GM12801 (cell line): ENCODE results near the gene CLCA2.

ENCODE experiments used
- TF ChIP-seq, protein P1 (sequence below): IDR thresholded peaks from one replicate; pipeline ENCODE4 v1.5.1; 2011; ENCODE audit warnings: control low read depth; ENCODE audit not compliant: insufficient read length; ENCODE audit errors: extremely low read depth

Gene CLCA2

DNA sequence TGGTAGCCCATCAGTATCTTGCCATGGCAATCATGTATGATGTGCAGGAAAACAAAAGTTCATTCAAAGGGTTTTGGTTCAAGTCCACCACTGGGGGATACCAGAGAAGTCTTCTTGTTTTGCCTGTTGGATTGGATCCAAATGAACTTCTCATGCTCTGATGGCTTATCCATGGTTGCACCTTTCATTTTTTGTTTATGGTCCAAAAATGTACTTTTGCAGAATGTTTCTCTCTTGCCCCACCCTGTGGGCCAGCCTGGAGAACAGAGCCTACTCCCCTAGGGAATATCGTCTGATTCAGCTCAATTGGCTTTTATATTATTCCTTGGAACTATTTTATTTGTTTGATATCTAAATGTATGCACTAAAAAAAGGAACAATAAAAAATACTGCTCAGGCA, 24.7 kb downstream of the CLCA2 start:
- TF ChIP-seq, protein P1, sequence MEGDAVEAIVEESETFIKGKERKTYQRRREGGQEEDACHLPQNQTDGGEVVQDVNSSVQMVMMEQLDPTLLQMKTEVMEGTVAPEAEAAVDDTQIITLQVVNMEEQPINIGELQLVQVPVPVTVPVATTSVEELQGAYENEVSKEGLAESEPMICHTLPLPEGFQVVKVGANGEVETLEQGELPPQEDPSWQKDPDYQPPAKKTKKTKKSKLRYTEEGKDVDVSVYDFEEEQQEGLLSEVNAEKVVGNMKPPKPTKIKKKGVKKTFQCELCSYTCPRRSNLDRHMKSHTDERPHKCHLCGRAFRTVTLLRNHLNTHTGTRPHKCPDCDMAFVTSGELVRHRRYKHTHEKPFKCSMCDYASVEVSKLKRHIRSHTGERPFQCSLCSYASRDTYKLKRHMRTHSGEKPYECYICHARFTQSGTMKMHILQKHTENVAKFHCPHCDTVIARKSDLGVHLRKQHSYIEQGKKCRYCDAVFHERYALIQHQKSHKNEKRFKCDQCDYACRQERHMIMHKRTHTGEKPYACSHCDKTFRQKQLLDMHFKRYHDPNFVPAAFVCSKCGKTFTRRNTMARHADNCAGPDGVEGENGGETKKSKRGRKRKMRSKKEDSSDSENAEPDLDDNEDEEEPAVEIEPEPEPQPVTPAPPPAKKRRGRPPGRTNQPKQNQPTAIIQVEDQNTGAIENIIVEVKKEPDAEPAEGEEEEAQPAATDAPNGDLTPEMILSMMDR, result no peak

DNA sequence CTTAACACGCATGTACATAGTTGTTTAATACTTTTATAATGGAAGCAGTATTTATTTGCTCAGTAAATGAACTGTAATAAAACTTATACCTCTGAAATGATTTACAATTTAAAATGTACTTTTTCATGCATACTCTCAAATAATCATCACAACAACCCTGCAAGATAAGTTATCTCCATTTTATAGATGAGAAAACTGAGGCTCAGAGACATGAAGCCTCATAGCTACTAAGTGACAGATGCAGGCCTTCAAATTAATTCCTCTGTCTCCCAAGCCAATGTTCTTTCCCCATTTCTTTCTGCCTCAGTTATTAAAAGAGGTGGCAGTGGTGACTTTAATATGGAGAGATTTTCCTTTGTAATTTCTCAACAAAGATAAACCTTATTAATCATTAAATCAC, 25.1 kb downstream of the CLCA2 start:
- TF ChIP-seq, protein P1, result no peak

DNA sequence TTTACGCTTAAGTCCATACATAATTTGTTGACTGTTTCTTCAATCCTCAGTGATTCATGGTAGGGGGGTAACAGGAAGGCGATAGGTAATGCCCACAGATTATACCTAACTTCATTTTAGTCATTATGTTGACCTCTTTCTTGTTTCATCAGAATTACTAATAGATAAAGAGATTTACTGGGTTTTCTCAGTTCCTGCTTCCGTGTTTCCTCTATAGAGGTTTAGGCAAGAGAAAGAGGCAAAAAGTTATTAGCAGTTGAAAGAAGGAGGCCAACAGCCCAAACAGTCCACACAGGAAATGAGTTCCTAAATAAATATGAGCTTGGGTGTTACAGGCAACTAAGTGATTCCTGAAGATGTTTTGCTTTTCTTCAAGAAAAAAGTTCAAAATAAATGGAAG, 26.9 kb downstream of the CLCA2 start:
- TF ChIP-seq, protein P1, result no peak

DNA sequence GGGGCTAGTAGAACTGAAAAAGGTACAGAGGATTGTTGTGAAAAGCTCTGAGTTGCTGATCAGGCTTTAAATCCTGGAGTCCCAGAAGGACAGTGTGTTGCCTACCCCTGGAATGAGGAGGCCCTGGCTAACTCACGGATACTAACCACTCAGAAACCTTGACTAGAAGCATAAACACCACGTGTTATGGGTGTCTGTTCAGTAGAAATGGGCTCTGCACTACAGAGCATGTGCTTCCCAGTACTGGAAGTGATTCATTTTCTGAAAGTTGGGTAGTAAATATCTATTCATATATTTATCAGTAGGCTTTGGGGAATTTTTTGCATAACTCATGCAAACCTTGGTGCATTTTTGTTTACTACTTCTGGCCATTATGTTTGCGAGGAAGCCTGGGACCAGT, 29.7 kb downstream of the CLCA2 start:
- TF ChIP-seq, protein P1, result no peak

DNA sequence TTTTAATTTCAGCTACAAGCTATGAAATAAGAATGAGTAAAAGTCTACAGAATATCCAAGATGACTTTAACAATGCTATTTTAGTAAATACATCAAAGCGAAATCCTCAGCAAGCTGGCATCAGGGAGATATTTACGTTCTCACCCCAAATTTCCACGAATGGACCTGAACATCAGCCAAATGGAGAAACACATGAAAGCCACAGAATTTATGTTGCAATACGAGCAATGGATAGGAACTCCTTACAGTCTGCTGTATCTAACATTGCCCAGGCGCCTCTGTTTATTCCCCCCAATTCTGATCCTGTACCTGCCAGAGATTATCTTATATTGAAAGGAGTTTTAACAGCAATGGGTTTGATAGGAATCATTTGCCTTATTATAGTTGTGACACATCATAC, 31.1 kb downstream of the CLCA2 start:
- TF ChIP-seq, protein P1, result no peak

DNA sequence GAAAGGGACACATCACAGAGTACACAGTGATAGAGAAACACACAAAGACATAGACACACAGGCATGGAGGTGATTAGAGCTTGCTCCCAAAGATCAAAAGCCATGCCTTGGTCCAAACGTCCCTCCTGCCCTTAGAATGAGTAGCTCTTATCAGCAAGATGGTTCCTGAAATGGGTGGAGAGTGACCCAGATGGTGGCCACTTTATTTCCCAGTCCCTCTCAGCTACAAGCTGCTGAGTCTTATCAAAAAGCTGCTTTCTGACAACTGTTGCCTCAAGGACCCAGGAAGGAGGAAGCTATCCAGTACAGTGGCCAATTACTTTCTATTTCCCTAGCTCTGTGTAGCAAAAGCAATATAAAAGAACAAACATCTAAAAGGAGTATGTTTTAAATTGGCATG, 37.0 kb downstream of the CLCA2 start:
- TF ChIP-seq, protein P1, result no peak

DNA sequence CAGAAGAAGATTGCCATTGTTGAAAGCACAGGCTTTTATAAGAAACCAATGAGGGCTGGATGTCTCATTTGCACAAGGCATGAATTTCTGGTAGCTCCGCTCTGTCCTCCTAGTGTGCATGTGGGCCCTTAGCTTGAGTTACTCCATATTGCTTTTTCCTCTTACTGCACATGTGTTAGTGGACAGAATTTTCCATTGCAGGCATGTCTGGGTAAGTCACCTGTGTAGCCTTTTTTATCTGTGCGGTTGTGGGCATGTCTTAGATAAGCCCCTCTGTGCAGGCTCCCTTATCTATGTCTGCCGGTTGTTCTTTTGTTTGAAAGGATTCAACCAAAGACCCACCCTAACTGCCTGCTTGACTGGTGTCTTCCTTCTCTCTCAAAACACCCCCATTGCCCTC, 37.5 kb downstream of the CLCA2 start:
- TF ChIP-seq, protein P1, result no peak

DNA sequence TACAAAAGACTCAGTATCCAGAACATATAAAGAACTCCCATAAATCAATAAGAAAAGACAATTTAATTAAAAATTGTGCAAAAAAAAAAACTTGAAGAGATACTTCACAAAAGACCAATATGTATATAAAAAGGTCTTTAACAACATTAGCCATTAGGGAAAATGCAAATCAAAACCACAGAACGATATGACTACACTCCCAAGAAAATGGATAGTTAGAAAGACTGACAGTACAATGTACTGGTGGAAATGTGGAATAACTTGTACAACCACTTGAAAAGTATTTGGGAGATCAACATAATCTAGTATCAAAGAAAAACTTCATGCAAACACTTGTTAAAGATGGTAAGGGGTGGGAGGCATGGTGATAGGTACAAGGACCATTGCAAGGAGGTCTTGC, 40.8 kb downstream of the CLCA2 start:
- TF ChIP-seq, protein P1, result no peak
